ENCODE measurements around the gene NHSL2.

NHSL2 gene

DNA sequence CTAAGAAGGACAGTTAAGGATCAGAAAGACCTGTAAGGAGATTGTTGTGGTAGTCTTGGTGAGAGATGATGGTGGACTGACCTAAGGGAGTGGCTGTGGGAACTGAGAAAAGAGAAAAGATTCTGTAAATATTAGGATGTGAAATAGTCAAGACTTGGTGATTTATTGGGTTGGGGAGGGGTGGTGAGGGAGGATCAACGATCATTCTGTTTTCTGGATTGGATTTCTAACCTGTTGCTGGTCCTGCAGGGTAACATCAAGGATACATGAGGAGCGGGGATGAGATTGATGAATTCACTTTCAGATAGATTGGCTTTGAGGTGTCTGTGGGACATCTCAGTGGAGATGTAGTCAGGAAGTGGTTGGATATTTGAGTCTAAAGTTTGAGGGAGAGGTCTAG, 272.3 kb downstream of the NHSL2 start:
- DNase-seq (ENCODE audit: low spot score) = no peak

GRCh38 chrX:72201836-72202536, 291.3 kb downstream of the NHSL2 start:
- no peak for DNase-seq (ENCODE audit: low spot score)

Data from putamen (tissue), 1 donor.